GM13977 (cell line): ENCODE measurements around the gene ATP6V1B1.
A peak's percentile ranks its signal among the peaks of the same experiment; 100 is the strongest.

Experiments
- DNase-seq: peaks from one replicate; pipeline ENCODE4 v3.0.0; 2012; ENCODE audit warnings: low spot score
- CTCF ChIP-seq: IDR thresholded peaks from 2 replicates; pipeline ENCODE4 v1.5.1; 2012; ENCODE audit warnings: mild to moderate bottlenecking, control low read depth; ENCODE audit not compliant: insufficient read depth; ENCODE audit errors: extremely low read depth, missing control alignments
- in situ Hi-C: fragments of 300-500 bp; cut with MboI; formaldehyde crosslinking; loops from one replicate; pipeline ENCODE4 v1.12.0; 2022; ENCODE audit warnings: low sequenced_read_pairs, low pct_unique_long_range_greater_than_20kb, mixed read lengths, inconsistent platforms; ENCODE audit not compliant: unreplicated experiment

The ATP6V1B1 gene

GRCh38 chr2:70984228-70984575 lies 48.5 kb downstream of the ATP6V1B1 start:
- in situ Hi-C loops = no loop called here
- DNase-seq = no peak
- TF ChIP-seq CTCF = no peak

GRCh38 chr2:70984576-70985282 lies 49.0 kb downstream of the ATP6V1B1 start:
- in situ Hi-C loops = no loop called here
- peak; percentile 99 for TF ChIP-seq CTCF
- DNase-seq = peak; percentile 90

GRCh38 chr2:70985283-70985688 lies 49.6 kb downstream of the ATP6V1B1 start:
- in situ Hi-C loops = no loop called here
- no peak for TF ChIP-seq CTCF
- DNase-seq = no peak

- in situ Hi-C loops = no loop called here
- no peak for TF ChIP-seq CTCF
- no peak for DNase-seq
Measured at GRCh38 chr2:70985956-70986355, 50.3 kb downstream of the ATP6V1B1 start.

- in situ Hi-C loops = no loop called here
- TF ChIP-seq CTCF = no peak
Measured at GRCh38 chr2:70986499-70987189, 50.9 kb downstream of the ATP6V1B1 start.

GRCh38 chr2:70987386-70987785 lies 51.7 kb downstream of the ATP6V1B1 start:
- no peak for TF ChIP-seq CTCF
- in situ Hi-C loops = no loop called here
- DNase-seq = no peak

More at GRCh38 chr2:70986499-70987189, 50.9 kb downstream of the ATP6V1B1 start:
- no peak for DNase-seq

GRCh38 chr2:70988151-70988550 lies 52.5 kb downstream of the ATP6V1B1 start:
- in situ Hi-C loops = no loop called here
- DNase-seq = no peak
- no peak for TF ChIP-seq CTCF
